ENCODE data around the gene UBA3. TPM values are rescaled to one million over a fixed set of nuclear protein-coding genes. Genes with fewer than 3 reads are reported as not detected.

Gene UBA3
- total RNA-seq, 1 donor from 2014 or later, result 144 TPM

DNA sequence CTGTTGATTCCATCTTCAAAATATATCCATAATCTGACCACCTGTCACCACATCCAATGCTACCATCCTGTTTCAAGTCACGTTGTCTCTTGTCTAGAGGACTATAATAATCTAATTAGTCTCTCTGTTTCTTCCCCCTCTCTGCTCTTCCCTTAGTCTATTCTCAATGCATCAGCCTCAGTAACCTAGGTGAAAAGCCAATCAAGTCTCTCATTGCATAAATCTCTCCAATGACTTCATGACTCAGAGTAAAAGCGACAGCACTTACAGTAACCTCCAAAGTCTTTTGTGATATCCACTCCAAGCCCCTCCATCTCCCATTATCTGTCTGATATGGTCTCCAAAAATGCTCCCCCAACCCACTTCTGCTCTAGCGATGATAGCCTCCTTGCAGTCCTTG, 7.2 kb downstream of the UBA3 start:
- peaks cover 4% of the 10 kb centered on the region for H3K4me1 Mint-ChIP-seq
- TF ChIP-seq, protein P1, sequence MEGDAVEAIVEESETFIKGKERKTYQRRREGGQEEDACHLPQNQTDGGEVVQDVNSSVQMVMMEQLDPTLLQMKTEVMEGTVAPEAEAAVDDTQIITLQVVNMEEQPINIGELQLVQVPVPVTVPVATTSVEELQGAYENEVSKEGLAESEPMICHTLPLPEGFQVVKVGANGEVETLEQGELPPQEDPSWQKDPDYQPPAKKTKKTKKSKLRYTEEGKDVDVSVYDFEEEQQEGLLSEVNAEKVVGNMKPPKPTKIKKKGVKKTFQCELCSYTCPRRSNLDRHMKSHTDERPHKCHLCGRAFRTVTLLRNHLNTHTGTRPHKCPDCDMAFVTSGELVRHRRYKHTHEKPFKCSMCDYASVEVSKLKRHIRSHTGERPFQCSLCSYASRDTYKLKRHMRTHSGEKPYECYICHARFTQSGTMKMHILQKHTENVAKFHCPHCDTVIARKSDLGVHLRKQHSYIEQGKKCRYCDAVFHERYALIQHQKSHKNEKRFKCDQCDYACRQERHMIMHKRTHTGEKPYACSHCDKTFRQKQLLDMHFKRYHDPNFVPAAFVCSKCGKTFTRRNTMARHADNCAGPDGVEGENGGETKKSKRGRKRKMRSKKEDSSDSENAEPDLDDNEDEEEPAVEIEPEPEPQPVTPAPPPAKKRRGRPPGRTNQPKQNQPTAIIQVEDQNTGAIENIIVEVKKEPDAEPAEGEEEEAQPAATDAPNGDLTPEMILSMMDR (IDR thresholded peaks at IDR 0.05), result no peak
- TF ChIP-seq EZH2 (IDR thresholded peaks at IDR 0.05), result no peak
- no peak for TF ChIP-seq EZH2phosphoT487 (IDR thresholded peaks at IDR 0.05)
- peaks cover 5% of the 10 kb centered on the region for H3K36me3 ChIP-seq
- H4K20me1 ChIP-seq (ENCODE audit: low read depth), result peaks cover 14% of the 10 kb centered on the region
- peaks cover 27% of the 10 kb centered on the region for H3K36me3 Mint-ChIP-seq
- peaks cover 66% of the 10 kb centered on the region for H3K79me2 ChIP-seq (ENCODE audit: low read depth)
- no peak overlapping the region for H3K4me2 ChIP-seq
- H3F3A ChIP-seq (ENCODE audit: low read depth), result no peaks in the 10 kb centered on the region
- no peak overlapping the region for H3K4me3 Mint-ChIP-seq
- H3K9me3 Mint-ChIP-seq, result no peaks in the 10 kb centered on the region
- H3K27ac Mint-ChIP-seq, result no peak overlapping the region
- DNase-seq (ENCODE audit: low spot score), result no peak
- no peaks in the 10 kb centered on the region for H3K4me1 ChIP-seq
- no peaks in the 10 kb centered on the region for H3K9me3 ChIP-seq (ENCODE audit: low read depth)
- H3K27ac ChIP-seq, result no peak overlapping the region
- no peak overlapping the region for H2AFZ ChIP-seq (replicated peaks)
- H3K27me3 Mint-ChIP-seq (ENCODE audit: insufficient read depth, low read depth), result no peaks in the 10 kb centered on the region
- no peak overlapping the region for H3K4me3 ChIP-seq
- H3K9ac ChIP-seq, result no peak overlapping the region
- no peaks in the 10 kb centered on the region for H3K27me3 ChIP-seq

DNA sequence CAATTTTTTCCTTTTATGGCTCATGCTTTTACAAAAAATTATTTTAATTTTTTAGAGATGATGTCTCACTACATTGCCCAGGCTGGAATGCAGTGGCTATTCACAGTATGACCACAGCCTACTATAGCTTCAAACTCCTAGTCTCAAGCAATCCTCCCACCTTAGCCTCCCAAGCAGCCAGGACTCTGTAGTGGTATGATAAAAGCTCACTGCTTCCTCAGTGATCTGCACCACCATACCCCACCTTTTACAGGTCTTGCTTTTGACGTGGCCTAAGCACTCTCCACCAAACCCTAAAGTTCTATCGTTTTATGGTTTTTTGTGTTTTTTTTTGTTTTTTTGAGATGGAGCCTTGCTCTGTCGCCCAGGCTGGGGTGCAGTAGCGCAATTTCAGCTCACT, 14.0 kb downstream of the UBA3 start:
- H2AFZ ChIP-seq (replicated peaks), result no peak overlapping the region
- H4K20me1 ChIP-seq (ENCODE audit: low read depth), result peaks cover 3% of the 10 kb centered on the region
- no peaks in the 10 kb centered on the region for H3K4me1 ChIP-seq
- H3K27ac ChIP-seq, result no peak overlapping the region
- no peak for TF ChIP-seq EZH2 (IDR thresholded peaks at IDR 0.05)
- TF ChIP-seq, protein P1 (IDR thresholded peaks at IDR 0.05), result no peak
- no peak for TF ChIP-seq EZH2phosphoT487 (IDR thresholded peaks at IDR 0.05)
- no peak overlapping the region for H3K9ac ChIP-seq
- no peak for DNase-seq (ENCODE audit: low spot score)
- H3K4me2 ChIP-seq, result no peak overlapping the region
- Mint-ChIP-seq H3K27ac (no peak overlapping the region), H3K4me1 (no peaks in the 10 kb centered on the region), H3K4me3 (no peak overlapping the region), H3K9me3 (no peaks in the 10 kb centered on the region), H3K27me3 (ENCODE audit: insufficient read depth, low read depth) (no peaks in the 10 kb centered on the region), H3K36me3 (peaks cover 23% of the 10 kb centered on the region)
- H3K79me2 ChIP-seq (ENCODE audit: low read depth), result peaks cover 4% of the 10 kb centered on the region
- no peaks in the 10 kb centered on the region for H3K27me3 ChIP-seq
- peaks cover 31% of the 10 kb centered on the region for H3K36me3 ChIP-seq
- H3K9me3 ChIP-seq (ENCODE audit: low read depth), result no peaks in the 10 kb centered on the region
- H3K4me3 ChIP-seq, result no peak overlapping the region
- no peaks in the 10 kb centered on the region for H3F3A ChIP-seq (ENCODE audit: low read depth)

DNA sequence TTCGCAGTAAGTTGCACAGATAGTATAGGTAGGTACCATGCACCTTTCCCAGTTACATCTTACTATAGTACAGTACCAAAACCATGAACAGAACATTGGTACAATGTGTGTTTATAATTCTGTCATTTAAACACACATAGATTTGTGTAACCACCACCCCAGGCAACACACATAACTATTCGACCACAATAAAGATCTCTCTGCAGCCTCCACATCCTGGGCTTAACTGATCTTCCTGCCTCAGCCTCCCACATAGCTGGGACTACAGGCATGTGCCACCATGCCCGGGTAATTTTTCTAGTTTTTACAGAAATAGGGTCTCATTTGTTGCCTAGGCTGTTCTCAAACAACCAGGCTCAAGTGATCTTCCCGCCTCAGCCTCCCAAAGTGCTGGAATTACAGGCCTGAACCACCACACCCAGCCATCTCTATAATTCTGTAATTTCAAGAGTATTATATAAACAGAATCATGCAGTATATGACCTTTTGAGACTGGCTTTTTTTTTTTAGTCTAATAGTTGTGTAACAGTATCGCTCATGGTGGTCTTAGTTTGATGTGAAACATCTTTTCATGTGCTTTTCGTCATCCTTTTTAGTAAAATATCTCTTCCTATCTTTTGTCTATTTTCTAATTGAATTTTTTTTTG, 14.7 kb downstream of the UBA3 start:
- TF ChIP-seq EZH2 (IDR thresholded peaks at IDR 0.05) (no peak), EZH2phosphoT487 (IDR thresholded peaks at IDR 0.05) (no peak)
- TF ChIP-seq, protein P1 (IDR thresholded peaks at IDR 0.05), result no peak
- Histone ChIP-seq H3K4me3 (no peak overlapping the region), H3K4me2 (no peak overlapping the region), H3K36me3 (peaks cover 31% of the 10 kb centered on the region), H3K79me2 (ENCODE audit: low read depth) (peaks cover 3% of the 10 kb centered on the region), H2AFZ (replicated peaks) (no peak overlapping the region), H3F3A (ENCODE audit: low read depth) (no peaks in the 10 kb centered on the region), H4K20me1 (ENCODE audit: low read depth) (no peaks in the 10 kb centered on the region), H3K9me3 (ENCODE audit: low read depth) (no peaks in the 10 kb centered on the region), H3K4me1 (no peaks in the 10 kb centered on the region), H3K27me3 (no peaks in the 10 kb centered on the region), H3K27ac (no peak overlapping the region), H3K9ac (no peak overlapping the region)
- no peak for DNase-seq (ENCODE audit: low spot score)
- H3K4me3 Mint-ChIP-seq, result no peak overlapping the region
- no peak overlapping the region for H3K27ac Mint-ChIP-seq
- no peaks in the 10 kb centered on the region for H3K4me1 Mint-ChIP-seq
- H3K27me3 Mint-ChIP-seq (ENCODE audit: insufficient read depth, low read depth), result no peaks in the 10 kb centered on the region
- H3K36me3 Mint-ChIP-seq, result peaks cover 23% of the 10 kb centered on the region
- H3K9me3 Mint-ChIP-seq, result no peaks in the 10 kb centered on the region

Data from neural progenitor cell (in vitro differentiated cells).